Neural cell (in vitro differentiated cells): Measurements from ENCODE around the gene RABGAP1L. TPM values are rescaled to one million over a fixed set of nuclear protein-coding genes. Genes with fewer than 3 reads are reported as not detected.

ENCODE experiments used
- H2AFZ ChIP-seq: fragments of 200-600, 300-800 bp; sonication (generic), shearing (Covaris generic); 2 replicates; pipeline ENCODE4 v1.6.0; 2014; ENCODE audit warnings: low read depth, mild to moderate bottlenecking, antibody characterized with exemption, low read length, moderate library complexity
- H3F3A ChIP-seq: fragments of 200-600 bp; shearing (Covaris generic); 2 replicates; pipeline ENCODE4 v1.6.1; 2016; ENCODE audit warnings: mild to moderate bottlenecking, moderate library complexity, mixed read lengths, antibody characterized with exemption, low read length; ENCODE audit not compliant: insufficient read depth, poor library complexity, severe bottlenecking
- H3K27ac ChIP-seq: fragments of 200-600, 300-800 bp; sonication (generic), shearing (Covaris generic); 2 replicates; pipeline ENCODE4 v1.5.1; 2014; ENCODE audit warnings: mild to moderate bottlenecking, low read length, moderate library complexity
- H3K27me3 ChIP-seq: fragments of 300-800, 200-600 bp; sonication (generic), shearing (Covaris generic); 2 replicates; pipeline ENCODE4 v1.6.0; 2014; ENCODE audit warnings: mild to moderate bottlenecking, low read depth, low read length, moderate library complexity; ENCODE audit not compliant: insufficient read depth
- H3K36me3 ChIP-seq: fragments of 300-800, 200-600 bp; sonication (generic), shearing (Covaris generic); 2 replicates; pipeline ENCODE4 v1.5.1; 2014; ENCODE audit warnings: mild to moderate bottlenecking, antibody characterized with exemption, low read length, moderate library complexity; ENCODE audit not compliant: insufficient read depth
- H3K4me2 ChIP-seq: fragments of 300-800, 200-600 bp; sonication (generic), shearing (Covaris generic); 2 replicates; pipeline ENCODE4 v1.6.0; 2014; ENCODE audit warnings: mild to moderate bottlenecking, low read length
- H3K4me3 ChIP-seq: fragments of 300-800, 200-600 bp; sonication (generic), shearing (Covaris generic); 2 replicates; pipeline ENCODE4 v1.5.1; 2014; ENCODE audit warnings: mild to moderate bottlenecking, low read length, moderate library complexity
- H3K79me2 ChIP-seq: fragments of 200-600 bp; shearing (Covaris generic); replicated peaks from 2 replicates; pipeline ENCODE4 v1.6.0; 2014; ENCODE audit warnings: mild to moderate bottlenecking, low read length, moderate library complexity; ENCODE audit not compliant: insufficient read depth
- H3K9ac ChIP-seq: fragments of 300-800, 200-600 bp; sonication (generic), shearing (Covaris generic); 2 replicates; pipeline ENCODE4 v1.6.1; 2016; ENCODE audit warnings: mild to moderate bottlenecking, low read length, mixed read lengths
- H3K9me2 ChIP-seq: fragments of 200-600 bp; shearing (Covaris generic); 2 replicates; pipeline ENCODE4 v1.6.1; 2016; ENCODE audit warnings: mild to moderate bottlenecking, low read length, mixed read lengths; ENCODE audit not compliant: insufficient read depth
- H3K9me3 ChIP-seq: fragments of 200-600, 300-800 bp; sonication (generic), shearing (Covaris generic); 2 replicates; pipeline ENCODE4 v1.6.1; 2016; ENCODE audit warnings: mild to moderate bottlenecking, mixed run types, low read length, moderate library complexity, mixed read lengths
- H4K20me1 ChIP-seq: fragments of 200-600 bp; shearing (Covaris generic); 2 replicates; pipeline ENCODE4 v1.6.1; 2016; ENCODE audit warnings: mild to moderate bottlenecking, mixed run types; ENCODE audit not compliant: insufficient read depth
- CTCF ChIP-seq: fragments of 450-650 bp; IDR thresholded peaks from 2 replicates; pipeline ENCODE4 v1.5.1; 2014; ENCODE audit warnings: antibody characterized with exemption, mild to moderate bottlenecking, moderate library complexity; ENCODE audit not compliant: poor library complexity, severe bottlenecking
- EP300 ChIP-seq: fragments of 450-650 bp; conservative IDR thresholded peaks from 2 replicates; pipeline ENCODE4 v1.6.1; 2014; ENCODE audit warnings: antibody characterized with exemption, mild to moderate bottlenecking, moderate library complexity; ENCODE audit not compliant: poor library complexity, severe bottlenecking
- EZH2 ChIP-seq: fragments of 200-600, 300-800 bp; shearing (Covaris generic), sonication (generic); IDR thresholded peaks from 2 replicates; pipeline ENCODE4 v1.6.1; 2014; ENCODE audit warnings: antibody characterized with exemption, low read length, borderline replicate concordance, mild to moderate bottlenecking; ENCODE audit not compliant: insufficient read depth, poor library complexity, severe bottlenecking
- MXI1 ChIP-seq: fragments of 450-650 bp; conservative IDR thresholded peaks from 2 replicates; pipeline ENCODE4 v1.6.1; 2014; ENCODE audit warnings: antibody characterized with exemption, mild to moderate bottlenecking; ENCODE audit not compliant: poor library complexity, severe bottlenecking
- POLR2AphosphoS5 ChIP-seq: IDR thresholded peaks from 2 replicates; pipeline ENCODE4 v1.6.1; 2012
- RAD21 ChIP-seq: fragments of 450-650 bp; conservative IDR thresholded peaks from 2 replicates; pipeline ENCODE4 v1.6.1; 2014; ENCODE audit warnings: antibody characterized with exemption, mild to moderate bottlenecking, moderate library complexity
- REST ChIP-seq: IDR thresholded peaks from 2 replicates; pipeline ENCODE4 v1.6.1; 2012; ENCODE audit warnings: borderline replicate concordance
- SMC3 ChIP-seq: fragments of 450-650 bp; conservative IDR thresholded peaks from 2 replicates; pipeline ENCODE4 v1.6.1; 2014; ENCODE audit warnings: antibody characterized with exemption, mild to moderate bottlenecking, moderate library complexity; ENCODE audit not compliant: poor library complexity
- TAF1 ChIP-seq: IDR thresholded peaks from 2 replicates; pipeline ENCODE4 v1.6.1; 2012; ENCODE audit warnings: low read depth
- polyA plus RNA-seq: library from polyadenylated mRNA; depleted of rRNA; stranded (reverse); fragments of >200 nt; gene quantifications from 2 replicates; pipeline ENCODE4 v1.2.3, GENCODE V29; 2014

Gene RABGAP1L
- polyA plus RNA-seq, 1 donor from 2014 or later = 32.2 TPM

- H2AFZ ChIP-seq = no peak overlapping the region
- H3K9me2 ChIP-seq = no peaks in the 10 kb centered on the region
- H3K27me3 ChIP-seq = no peaks in the 10 kb centered on the region
- no peak overlapping the region for H3K9ac ChIP-seq
- no peak overlapping the region for H3K4me3 ChIP-seq
- H3K27ac ChIP-seq = no peak overlapping the region
- H3K79me2 ChIP-seq = no peaks in the 10 kb centered on the region
- no peaks in the 10 kb centered on the region for H3K36me3 ChIP-seq
- H3F3A ChIP-seq = no peaks in the 10 kb centered on the region
- no peaks in the 10 kb centered on the region for H3K9me3 ChIP-seq
- TF ChIP-seq CTCF = no peak
- TF ChIP-seq POLR2AphosphoS5 = no peak
- no peak for TF ChIP-seq SMC3
- H4K20me1 ChIP-seq = no peaks in the 10 kb centered on the region
- no peak overlapping the region for H3K4me2 ChIP-seq
Measured at GRCh38 chr1:174768516-174768915, 609.2 kb downstream of the RABGAP1L start.

GRCh38 chr1:174768949-174769348, 609.6 kb downstream of the RABGAP1L start:
- H3K27me3 ChIP-seq = no peaks in the 10 kb centered on the region
- H2AFZ ChIP-seq = no peak overlapping the region
- H3K79me2 ChIP-seq = no peaks in the 10 kb centered on the region
- TF ChIP-seq MXI1 = no peak
- TF ChIP-seq REST = no peak
- TF ChIP-seq EZH2 = no peak
- TF ChIP-seq SMC3 = no peak
- no peak for TF ChIP-seq POLR2AphosphoS5
- no peak for TF ChIP-seq TAF1
- no peak for TF ChIP-seq EP300
- TF ChIP-seq RAD21 = no peak
- H3K9ac ChIP-seq = no peak overlapping the region
- no peak overlapping the region for H3K27ac ChIP-seq
- no peaks in the 10 kb centered on the region for H4K20me1 ChIP-seq
- no peak overlapping the region for H3K4me3 ChIP-seq
- no peaks in the 10 kb centered on the region for H3K9me3 ChIP-seq
- H3K36me3 ChIP-seq = no peaks in the 10 kb centered on the region
- no peaks in the 10 kb centered on the region for H3F3A ChIP-seq
- H3K9me2 ChIP-seq = no peaks in the 10 kb centered on the region
- no peak overlapping the region for H3K4me2 ChIP-seq
